Kasumi-1 (cell line): ENCODE results near the gene MYNN.

Experiments
- DNase-seq, 2 experiments: peaks; one replicate each; lab custom pipeline; 2025; lab: John Stamatoyannopoulos, UW

The MYNN gene

GRCh38 chr3:169835533-169835932 lies 62.3 kb downstream of the MYNN start:
- no peak for DNase-seq

- DNase-seq: no peak
These were observed 63.1 kb downstream of the MYNN start for GRCh38 chr3:169836078-169836941.

DNA sequence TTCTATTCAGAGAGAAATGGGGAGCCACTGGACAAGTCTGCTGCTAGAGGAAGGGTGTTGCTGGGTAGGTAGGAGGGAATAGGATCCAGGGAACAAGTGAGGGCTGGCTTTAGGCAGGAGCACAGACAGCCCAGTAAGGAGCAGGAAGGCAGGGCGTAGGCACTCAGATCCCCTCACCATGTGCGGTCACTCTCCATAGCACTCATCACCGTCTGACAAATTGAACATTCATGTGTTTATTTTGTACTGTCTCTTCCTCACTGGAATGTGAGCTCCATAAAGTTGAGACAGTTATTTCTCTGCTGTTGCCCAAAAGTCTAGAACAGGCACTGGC lies 63.7 kb downstream of the MYNN start:
- DNase-seq: no peak

- DNase-seq: no peak
These were observed 65.4 kb downstream of the MYNN start for GRCh38 chr3:169838511-169839030.
